BLaER1 treated with 17β-estradiol and CSF1 and Interleukin-3, amounts not matched to agents 10 nM and 100 nM (cell line): ENCODE data around the gene DNTT.

Experiments used
- H3K27ac ChIP-seq, 11 experiments: shearing (Covaris generic); formaldehyde crosslinking; 2 replicates each; pipeline ENCODE4 v1.8.1; 2022
- H3K27me3 ChIP-seq, 11 experiments: shearing (Covaris generic); formaldehyde crosslinking; 2 replicates each; pipeline ENCODE4 v1.8.1; 2022
- H3K36me3 ChIP-seq, 11 experiments: shearing (Covaris generic); formaldehyde crosslinking; 2 replicates each; pipeline ENCODE4 v1.8.1; 2022
- H3K4me1 ChIP-seq, 10 experiments: shearing (Covaris generic); formaldehyde crosslinking; 2 replicates each; pipeline ENCODE4 v1.8.1; 2022
- H3K4me2 ChIP-seq, 11 experiments: shearing (Covaris generic); formaldehyde crosslinking; 2 replicates each; pipeline ENCODE4 v1.8.1; 2022
- H3K4me3 ChIP-seq, 10 experiments: shearing (Covaris generic); formaldehyde crosslinking; 2 replicates each; pipeline ENCODE4 v1.8.1; 2022
- H3K9ac ChIP-seq, 11 experiments: shearing (Covaris generic); formaldehyde crosslinking; 2 replicates each; pipeline ENCODE4 v1.8.1; 2022
- H3K9me3 ChIP-seq, 11 experiments: shearing (Covaris generic); formaldehyde crosslinking; replicated peaks in 1 of 11; 2 replicates each; pipeline ENCODE4 v1.8.1; 2022
- H4K20me1 ChIP-seq, 11 experiments: shearing (Covaris generic); formaldehyde crosslinking; 2 replicates each; pipeline ENCODE4 v1.8.1; 2022
- Cebpa-rat ChIP-seq, 11 experiments: shearing (Covaris generic); IDR thresholded peaks; 2 replicates each; pipeline ENCODE4 v1.8.1; 2022

Gene DNTT

GRCh38 chr10:96304230-96304629 lies at the start of gene DNTT:
Gene DNTT, plus strand, starts transcription at chr10:96304434. Its CDS starts 64 bp downstream, at chr10:96304498.
- Histone ChIP-seq H3K9me3 (no peaks in the 10 kb centered on the region), H3K9ac (peak within 1 kb of the TSS in 10 of 11 experiments; percentile 26 to 86 (median 82); a peak in 18 of 22 replicates), H3K27ac (peak within 1 kb of the TSS in 9 of 11 experiments; percentile 67 to 94 (median 87); a peak in 18 of 22 replicates), H3K4me1 (peaks cover 56 to 100% (median 96%) of the 10 kb centered on the region in 10 experiments), H3K36me3 (peaks cover 0 to 57% (median 0%) of the 10 kb centered on the region in 11 experiments; a peak in 6 of 22 replicates), H3K27me3 (no peaks in the 10 kb centered on the region), H3K4me3 (peak within 1 kb of the TSS; percentile 9 to 89 (median 64); a peak in 18 of 20 replicates), H3K4me2 (peak within 1 kb of the TSS; percentile 84 to 98 (median 94)), H4K20me1 (no peaks in the 10 kb centered on the region; a peak in 1 of 22 replicates)
- no peak for TF ChIP-seq Cebpa-rat (IDR thresholded peaks at IDR 0.05)

- Histone ChIP-seq H3K4me1 (peaks cover 44 to 62% (median 56%) of the 10 kb centered on the region in 10 experiments), H3K27me3 (no peaks in the 10 kb centered on the region), H3K4me3 (no peak overlapping the region), H3K9me3 (no peaks in the 10 kb centered on the region), H3K4me2 (no peak overlapping the region), H3K36me3 (peaks cover 0 to 78% (median 0%) of the 10 kb centered on the region in 11 experiments; a peak in 7 of 22 replicates), H4K20me1 (peaks cover 0 to 47% (median 0%) of the 10 kb centered on the region in 11 experiments; a peak in 2 of 22 replicates), H3K27ac (no peak overlapping the region), H3K9ac (no peak overlapping the region)
- no peak for TF ChIP-seq Cebpa-rat (IDR thresholded peaks at IDR 0.05)
Observed at GRCh38 chr10:96254976-96255375, 49.3 kb upstream of the DNTT start.

GRCh38 chr10:96255549-96256333 lies 48.5 kb upstream of the DNTT start:
- Histone ChIP-seq H4K20me1 (peaks cover 0 to 55% (median 0%) of the 10 kb centered on the region in 11 experiments; a peak in 2 of 22 replicates), H3K27ac (0 out of 22 replicates have a peak overlapping the region, but pooled peaks of 1 of the 11 experiments have one; percentile 10), H3K9me3 (no peaks in the 10 kb centered on the region), H3K4me2 (peak overlapping the region in 3 of 11 experiments; percentile 19 to 47 (median 46); a peak in 3 of 22 replicates), H3K4me3 (no peak overlapping the region), H3K9ac (peak overlapping the region in 1 of 11 experiments; percentile 16; a peak in 2 of 22 replicates), H3K36me3 (peaks cover 0 to 81% (median 0%) of the 10 kb centered on the region in 11 experiments; a peak in 7 of 22 replicates), H3K4me1 (peaks cover 47 to 66% (median 61%) of the 10 kb centered on the region in 10 experiments), H3K27me3 (no peaks in the 10 kb centered on the region)
- TF ChIP-seq Cebpa-rat (IDR thresholded peaks at IDR 0.05) = no peak

GRCh38 chr10:96257944-96258343 lies 46.3 kb upstream of the DNTT start:
- Histone ChIP-seq H3K9me3 (no peaks in the 10 kb centered on the region), H3K36me3 (peaks cover 0 to 80% (median 0%) of the 10 kb centered on the region in 11 experiments; a peak in 8 of 22 replicates), H3K27me3 (no peaks in the 10 kb centered on the region), H3K4me1 (peaks cover 46 to 74% (median 60%) of the 10 kb centered on the region in 10 experiments), H4K20me1 (peaks cover 0 to 69% (median 0%) of the 10 kb centered on the region in 11 experiments; a peak in 2 of 22 replicates), H3K27ac (peak overlapping the region in 8 of 11 experiments; percentile 26 to 81 (median 64); a peak in 14 of 22 replicates), H3K9ac (peak overlapping the region in 7 of 11 experiments; percentile 5 to 68 (median 49); a peak in 10 of 22 replicates), H3K4me2 (peak overlapping the region; percentile 34 to 89 (median 61)), H3K4me3 (no peak overlapping the region)
- TF ChIP-seq Cebpa-rat (IDR thresholded peaks at IDR 0.05) = no peak

GRCh38 chr10:96259150-96259549 lies 45.1 kb upstream of the DNTT start:
- H4K20me1 ChIP-seq = peaks cover 0 to 81% (median 0%) of the 10 kb centered on the region in 11 experiments; a peak in 2 of 22 replicates
- H3K4me3 ChIP-seq = 0 out of 20 replicates have a peak overlapping the region, but pooled peaks of 2 of the 10 experiments have one; percentile 1 to 5
- H3K4me1 ChIP-seq = peaks cover 54 to 81% (median 67%) of the 10 kb centered on the region in 10 experiments
- H3K9me3 ChIP-seq = no peaks in the 10 kb centered on the region
- no peaks in the 10 kb centered on the region for H3K27me3 ChIP-seq
- H3K27ac ChIP-seq = peak overlapping the region in 7 of 11 experiments; percentile 42 to 81 (median 54); a peak in 12 of 22 replicates
- peak overlapping the region; percentile 26 to 89 (median 61); a peak in 20 of 22 replicates for H3K4me2 ChIP-seq
- H3K36me3 ChIP-seq = peaks cover 0 to 86% (median 0%) of the 10 kb centered on the region in 11 experiments; a peak in 8 of 22 replicates
- TF ChIP-seq Cebpa-rat (IDR thresholded peaks at IDR 0.05) = no peak
- H3K9ac ChIP-seq = peak overlapping the region in 1 of 11 experiments; percentile 35; a peak in 1 of 22 replicates

GRCh38 chr10:96260014-96260413 lies 44.2 kb upstream of the DNTT start:
- Histone ChIP-seq H3K4me1 (peaks cover 63 to 82% (median 72%) of the 10 kb centered on the region in 10 experiments), H3K27ac (peak overlapping the region in 1 of 11 experiments; percentile 81; a peak in 4 of 22 replicates), H4K20me1 (peaks cover 0 to 85% (median 0%) of the 10 kb centered on the region in 11 experiments; a peak in 2 of 22 replicates), H3K4me3 (no peak overlapping the region), H3K9me3 (no peaks in the 10 kb centered on the region), H3K36me3 (peaks cover 0 to 86% (median 0%) of the 10 kb centered on the region in 11 experiments; a peak in 8 of 22 replicates), H3K4me2 (peak overlapping the region; percentile 11 to 89 (median 61); a peak in 18 of 22 replicates), H3K9ac (no peak overlapping the region), H3K27me3 (no peaks in the 10 kb centered on the region)
- no peak for TF ChIP-seq Cebpa-rat (IDR thresholded peaks at IDR 0.05)

GRCh38 chr10:96261132-96261531 lies 43.1 kb upstream of the DNTT start:
- TF ChIP-seq Cebpa-rat (IDR thresholded peaks at IDR 0.05) = peak in 1 of 11 experiments; percentile 57; a peak in 2 of 22 replicates

GRCh38 chr10:96261930-96262329 lies 42.3 kb upstream of the DNTT start:
- TF ChIP-seq Cebpa-rat (IDR thresholded peaks at IDR 0.05) = no peak
- peaks cover 0 to 7% (median 0%) of the 10 kb centered on the region in 11 experiments; a peak in 5 of 22 replicates for H3K9me3 ChIP-seq
- peaks cover 67 to 90% (median 79%) of the 10 kb centered on the region in 10 experiments for H3K4me1 ChIP-seq
- H3K27ac ChIP-seq = no peak overlapping the region
- no peaks in the 10 kb centered on the region for H3K27me3 ChIP-seq
- peaks cover 0 to 90% (median 0%) of the 10 kb centered on the region in 11 experiments; a peak in 2 of 22 replicates for H4K20me1 ChIP-seq
- H3K9ac ChIP-seq = no peak overlapping the region
- no peak overlapping the region for H3K4me3 ChIP-seq
- H3K36me3 ChIP-seq = peaks cover 0 to 84% (median 8%) of the 10 kb centered on the region in 11 experiments; a peak in 11 of 22 replicates
- peak overlapping the region in 6 of 11 experiments; percentile 2 to 92 (median 16); a peak in 6 of 22 replicates for H3K4me2 ChIP-seq

More at GRCh38 chr10:96261132-96261531, 43.1 kb upstream of the DNTT start:
- no peak overlapping the region for H3K4me3 ChIP-seq
- no peak overlapping the region for H3K27ac ChIP-seq
- no peaks in the 10 kb centered on the region for H3K9me3 ChIP-seq
- H3K9ac ChIP-seq = no peak overlapping the region
- H3K4me1 ChIP-seq = peaks cover 65 to 84% (median 77%) of the 10 kb centered on the region in 10 experiments
- H3K4me2 ChIP-seq = peak overlapping the region in 4 of 11 experiments; percentile 14 to 61 (median 26); a peak in 9 of 22 replicates
- H4K20me1 ChIP-seq = peaks cover 0 to 88% (median 0%) of the 10 kb centered on the region in 11 experiments; a peak in 2 of 22 replicates
- H3K36me3 ChIP-seq = peaks cover 0 to 82% (median 2%) of the 10 kb centered on the region in 11 experiments; a peak in 9 of 22 replicates
- no peaks in the 10 kb centered on the region for H3K27me3 ChIP-seq
